Peyer's patch (tissue), 4 donors: ENCODE results near the gene BGN. TPM values are rescaled to one million over a fixed set of nuclear protein-coding genes. Genes with fewer than 3 reads are reported as not detected.

Experiments used
- DNase-seq, 3 donors: peaks; one replicate each; pipeline ENCODE4 v3.0.0-alpha.2; 2017 to 2019
- H3K27ac ChIP-seq, 4 donors: fragments of 200-600 bp; sonication (generic); one replicate each; pipeline ENCODE4 v1.5.1; 2016 to 2019
- H3K27me3 ChIP-seq, 2 donors: fragments of 200-600 bp; sonication (generic); one replicate each; pipeline ENCODE4 v1.5.1; 2019
- H3K36me3 ChIP-seq, 3 donors: fragments of 200-600 bp; sonication (generic); one replicate each; pipeline ENCODE4 v1.5.1; 2016 to 2019
- H3K4me1 ChIP-seq, 4 donors: fragments of 200-600 bp; sonication (generic); one replicate each; pipeline ENCODE4 v1.5.1; 2016 to 2019
- H3K4me3 ChIP-seq, 4 donors: fragments of 200-600 bp; sonication (generic); 1 replicate in 3 of 4; 2 replicates in 1 of 4; pipeline ENCODE4 v1.5.1; 2016 to 2019; ENCODE audit warnings: mild to moderate bottlenecking in 1 of 4
- H3K9me3 ChIP-seq, 4 donors: fragments of 200-600 bp; sonication (generic); one replicate each; pipeline ENCODE4 v1.5.1; 2016 to 2019; ENCODE audit warnings: mild to moderate bottlenecking in 1 of 4
- POLR2A ChIP-seq, 2 donors: fragments of 450-650 bp; IDR thresholded peaks; one replicate each; pipeline ENCODE4 v1.5.1; 2017; ENCODE audit warnings: antibody characterized with exemption in 2 of 2, mild to moderate bottlenecking in 2 of 2, moderate library complexity in 2 of 2
- total RNA-seq, 4 donors: library from RNA; depleted of rRNA; stranded (reverse); fragments of >200 nt; gene quantifications; one replicate each; pipeline ENCODE4 v1.1.0, GENCODE V29; 2016
- TF ChIP-seq, protein P1 (sequence below), 6 experiments: fragments of 450-650 bp in 4 of 6; fragments of 200-600 bp in 2 of 6; sonication (generic) in 1 of 6; IDR thresholded peaks; one replicate each; pipeline ENCODE4 v1.5.1; 2017 to 2019; ENCODE audit warnings: antibody characterized with exemption in 6 of 6, mild to moderate bottlenecking in 3 of 6, moderate library complexity in 1 of 6

BGN gene
- total RNA-seq, 4 donors from 2014 or later: 2.5 to 28.9 (median 11.7) TPM

DNA sequence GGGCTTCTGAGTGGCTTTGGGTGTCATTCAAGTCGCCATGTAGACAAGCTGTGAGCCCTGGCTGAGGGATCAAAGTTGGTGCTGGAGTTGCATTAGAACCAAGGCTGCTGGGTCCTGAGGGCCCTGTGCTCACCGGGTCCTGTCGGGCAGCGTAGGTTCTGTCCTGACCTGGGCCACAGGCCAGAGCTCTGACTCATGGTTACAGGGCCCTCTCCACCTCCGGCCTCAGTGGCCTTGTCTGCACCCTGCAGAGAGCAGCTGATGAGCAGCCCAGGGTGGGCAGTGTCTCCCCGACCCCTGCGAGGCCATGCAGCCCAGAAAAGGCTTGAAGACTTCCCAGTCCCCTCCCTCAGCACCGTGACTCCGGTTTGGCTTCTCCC, 45.2 kb downstream of the BGN start:
- no peak overlapping the region for H3K4me3 ChIP-seq
- H3K27ac ChIP-seq: no peak overlapping the region
- no peaks in the 10 kb centered on the region for H3K36me3 ChIP-seq
- no peak for TF ChIP-seq POLR2A (IDR thresholded peaks at IDR 0.05)
- TF ChIP-seq, protein P1, sequence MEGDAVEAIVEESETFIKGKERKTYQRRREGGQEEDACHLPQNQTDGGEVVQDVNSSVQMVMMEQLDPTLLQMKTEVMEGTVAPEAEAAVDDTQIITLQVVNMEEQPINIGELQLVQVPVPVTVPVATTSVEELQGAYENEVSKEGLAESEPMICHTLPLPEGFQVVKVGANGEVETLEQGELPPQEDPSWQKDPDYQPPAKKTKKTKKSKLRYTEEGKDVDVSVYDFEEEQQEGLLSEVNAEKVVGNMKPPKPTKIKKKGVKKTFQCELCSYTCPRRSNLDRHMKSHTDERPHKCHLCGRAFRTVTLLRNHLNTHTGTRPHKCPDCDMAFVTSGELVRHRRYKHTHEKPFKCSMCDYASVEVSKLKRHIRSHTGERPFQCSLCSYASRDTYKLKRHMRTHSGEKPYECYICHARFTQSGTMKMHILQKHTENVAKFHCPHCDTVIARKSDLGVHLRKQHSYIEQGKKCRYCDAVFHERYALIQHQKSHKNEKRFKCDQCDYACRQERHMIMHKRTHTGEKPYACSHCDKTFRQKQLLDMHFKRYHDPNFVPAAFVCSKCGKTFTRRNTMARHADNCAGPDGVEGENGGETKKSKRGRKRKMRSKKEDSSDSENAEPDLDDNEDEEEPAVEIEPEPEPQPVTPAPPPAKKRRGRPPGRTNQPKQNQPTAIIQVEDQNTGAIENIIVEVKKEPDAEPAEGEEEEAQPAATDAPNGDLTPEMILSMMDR (IDR thresholded peaks at IDR 0.05): no peak
- no peaks in the 10 kb centered on the region for H3K9me3 ChIP-seq
- H3K4me1 ChIP-seq: no peaks in the 10 kb centered on the region
- DNase-seq: no peak
- H3K27me3 ChIP-seq: no peaks in the 10 kb centered on the region

DNA sequence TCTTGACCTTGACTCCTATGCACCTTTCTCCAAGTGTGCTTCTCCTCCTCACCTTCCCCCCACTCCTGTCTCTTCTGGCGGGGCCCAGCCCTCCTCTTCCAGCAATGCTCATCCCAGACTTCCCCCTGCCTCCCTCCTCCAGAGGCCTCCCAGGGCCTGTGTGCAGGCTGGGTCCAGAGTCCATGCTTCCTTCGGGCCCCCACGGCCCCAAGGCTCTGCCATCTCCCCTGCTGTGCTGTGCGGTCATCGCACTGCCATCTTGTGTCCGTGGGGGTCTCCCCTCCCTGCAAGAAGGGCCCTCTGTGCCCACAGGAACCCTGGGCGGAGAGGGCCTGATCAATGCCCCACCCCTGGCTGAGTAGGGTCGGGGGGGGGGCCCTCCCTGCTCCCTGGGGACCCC, 49.9 kb downstream of the BGN start:
- H3K27ac ChIP-seq: no peak overlapping the region
- no peaks in the 10 kb centered on the region for H3K4me1 ChIP-seq
- no peaks in the 10 kb centered on the region for H3K9me3 ChIP-seq
- TF ChIP-seq POLR2A (IDR thresholded peaks at IDR 0.05): no peak
- TF ChIP-seq, protein P1 (IDR thresholded peaks at IDR 0.05): no peak
- no peak overlapping the region for H3K4me3 ChIP-seq
- no peaks in the 10 kb centered on the region for H3K36me3 ChIP-seq
- no peak for DNase-seq
- H3K27me3 ChIP-seq: no peaks in the 10 kb centered on the region

DNA sequence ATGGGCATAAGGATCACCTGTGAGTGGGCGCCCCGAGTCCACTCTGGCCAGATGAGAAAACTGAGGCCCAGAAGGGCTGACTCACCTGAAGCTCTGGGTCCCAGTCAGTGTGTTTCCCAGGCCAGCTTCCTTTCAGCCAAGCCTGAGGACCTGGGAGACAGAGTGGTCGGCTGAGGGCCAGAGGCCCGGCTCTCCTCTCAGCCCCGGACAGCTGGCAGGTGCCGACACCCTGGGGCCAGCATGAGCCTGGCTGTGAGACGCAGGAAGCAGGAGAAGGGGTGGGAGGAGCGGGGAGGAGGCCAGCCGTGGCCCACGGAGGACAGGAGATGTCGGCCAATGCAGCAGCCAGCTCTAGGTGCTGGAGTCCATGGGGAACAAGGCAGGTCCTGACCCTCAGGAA, 51.6 kb downstream of the BGN start:
- H3K4me3 ChIP-seq: no peak overlapping the region
- no peaks in the 10 kb centered on the region for H3K36me3 ChIP-seq
- TF ChIP-seq POLR2A (IDR thresholded peaks at IDR 0.05): no peak
- TF ChIP-seq, protein P1 (IDR thresholded peaks at IDR 0.05): no peak
- no peak overlapping the region for H3K27ac ChIP-seq
- H3K4me1 ChIP-seq: no peaks in the 10 kb centered on the region
- no peaks in the 10 kb centered on the region for H3K9me3 ChIP-seq
- H3K27me3 ChIP-seq: no peaks in the 10 kb centered on the region
- no peak for DNase-seq

DNA sequence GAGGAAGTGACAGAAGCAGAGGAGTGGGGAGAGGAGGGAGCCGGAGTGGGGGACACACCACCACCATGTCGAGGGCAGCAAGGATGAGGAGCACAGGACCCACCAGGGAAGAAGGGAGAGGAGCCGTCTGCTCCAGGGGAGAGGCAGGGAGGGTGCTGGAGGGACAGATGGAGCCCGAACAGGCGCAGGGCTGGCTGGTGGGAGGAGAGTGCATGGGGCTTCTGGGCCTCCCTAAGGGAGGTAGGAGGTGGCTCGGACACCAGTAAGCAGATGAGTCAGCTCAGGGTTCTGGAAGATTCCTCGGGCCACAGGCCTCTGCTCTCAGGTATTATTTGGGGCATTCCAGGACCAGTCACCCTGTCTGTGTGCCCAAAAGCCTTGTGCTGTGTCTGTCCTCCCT, 52.4 kb downstream of the BGN start:
- Histone ChIP-seq H3K36me3 (no peaks in the 10 kb centered on the region), H3K4me3 (no peak overlapping the region), H3K27ac (no peak overlapping the region), H3K9me3 (no peaks in the 10 kb centered on the region), H3K4me1 (no peaks in the 10 kb centered on the region), H3K27me3 (no peaks in the 10 kb centered on the region)
- TF ChIP-seq, protein P1 (IDR thresholded peaks at IDR 0.05): no peak
- no peak for TF ChIP-seq POLR2A (IDR thresholded peaks at IDR 0.05)
- DNase-seq: no peak

DNA sequence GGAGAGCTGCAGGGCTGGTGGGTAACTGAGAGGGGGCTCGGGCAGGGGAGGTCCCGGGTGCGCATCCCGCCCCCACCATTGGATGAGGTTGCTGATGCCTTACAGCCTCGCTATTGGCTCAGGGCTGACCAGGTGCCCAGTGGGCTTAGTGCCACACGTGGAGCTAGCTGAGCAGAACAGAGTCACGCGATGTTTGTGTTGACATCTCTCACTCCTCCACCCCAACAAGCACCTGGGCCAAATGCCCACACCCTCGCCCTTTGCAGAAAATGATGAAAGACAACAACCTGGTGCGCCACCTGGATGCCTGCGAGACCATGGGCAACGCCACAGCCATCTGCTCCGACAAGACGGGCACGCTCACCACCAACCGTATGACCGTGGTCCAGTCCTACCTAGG, 54.5 kb downstream of the BGN start:
- H3K4me1 ChIP-seq: no peaks in the 10 kb centered on the region
- H3K27ac ChIP-seq: no peak overlapping the region
- DNase-seq: no peak
- TF ChIP-seq, protein P1 (IDR thresholded peaks at IDR 0.05): no peak
- no peak for TF ChIP-seq POLR2A (IDR thresholded peaks at IDR 0.05)
- H3K9me3 ChIP-seq: no peaks in the 10 kb centered on the region
- H3K36me3 ChIP-seq: no peaks in the 10 kb centered on the region
- H3K4me3 ChIP-seq: no peak overlapping the region
- H3K27me3 ChIP-seq: no peaks in the 10 kb centered on the region

DNA sequence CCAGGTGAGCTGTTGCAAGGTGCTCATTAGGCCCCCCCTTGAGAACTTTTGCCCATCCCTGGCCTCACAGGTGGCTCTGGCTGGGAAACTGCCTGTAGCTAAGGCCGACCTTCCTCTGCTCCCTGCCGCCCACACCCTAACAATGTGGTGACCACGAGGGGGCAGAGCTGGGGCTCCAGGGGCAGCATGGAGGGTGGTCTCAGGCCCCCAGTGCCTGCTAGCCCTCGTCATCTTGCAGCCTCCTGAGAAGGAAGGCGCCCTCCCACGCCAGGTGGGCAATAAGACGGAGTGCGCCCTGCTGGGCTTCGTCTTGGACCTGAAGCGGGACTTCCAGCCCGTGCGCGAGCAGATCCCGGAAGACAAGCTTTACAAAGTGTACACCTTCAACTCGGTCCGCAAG, 55.0 kb downstream of the BGN start:
- Histone ChIP-seq H3K27ac (no peak overlapping the region), H3K4me1 (no peaks in the 10 kb centered on the region), H3K4me3 (no peak overlapping the region), H3K36me3 (no peaks in the 10 kb centered on the region), H3K27me3 (no peaks in the 10 kb centered on the region), H3K9me3 (no peaks in the 10 kb centered on the region)
- no peak for DNase-seq
- no peak for TF ChIP-seq POLR2A (IDR thresholded peaks at IDR 0.05)
- TF ChIP-seq, protein P1 (IDR thresholded peaks at IDR 0.05): no peak
